GM18502 (cell line): Measurements from ENCODE around the gene STX4.
"Not testable (repeated sequence)": the region's sequence is repeated elsewhere in the genome, so short reads cannot be mapped to it uniquely, and the experiment has no call there.

Experiments
- ATAC-seq: cut with Tn5 transposase; IDR thresholded peaks from one replicate; pipeline ENCODE4 v1.9.1; 2021; ENCODE audit warnings: mild to moderate bottlenecking; ENCODE audit not compliant: unreplicated experiment, poor library complexity

Gene STX4

GRCh38 chr16:31017756-31018155 is 15.6 kb upstream of the STX4 start:
- ATAC-seq: not testable (repeated sequence)

GRCh38 chr16:31020536-31020935 is 12.8 kb upstream of the STX4 start:
- ATAC-seq: no peak

DNA sequence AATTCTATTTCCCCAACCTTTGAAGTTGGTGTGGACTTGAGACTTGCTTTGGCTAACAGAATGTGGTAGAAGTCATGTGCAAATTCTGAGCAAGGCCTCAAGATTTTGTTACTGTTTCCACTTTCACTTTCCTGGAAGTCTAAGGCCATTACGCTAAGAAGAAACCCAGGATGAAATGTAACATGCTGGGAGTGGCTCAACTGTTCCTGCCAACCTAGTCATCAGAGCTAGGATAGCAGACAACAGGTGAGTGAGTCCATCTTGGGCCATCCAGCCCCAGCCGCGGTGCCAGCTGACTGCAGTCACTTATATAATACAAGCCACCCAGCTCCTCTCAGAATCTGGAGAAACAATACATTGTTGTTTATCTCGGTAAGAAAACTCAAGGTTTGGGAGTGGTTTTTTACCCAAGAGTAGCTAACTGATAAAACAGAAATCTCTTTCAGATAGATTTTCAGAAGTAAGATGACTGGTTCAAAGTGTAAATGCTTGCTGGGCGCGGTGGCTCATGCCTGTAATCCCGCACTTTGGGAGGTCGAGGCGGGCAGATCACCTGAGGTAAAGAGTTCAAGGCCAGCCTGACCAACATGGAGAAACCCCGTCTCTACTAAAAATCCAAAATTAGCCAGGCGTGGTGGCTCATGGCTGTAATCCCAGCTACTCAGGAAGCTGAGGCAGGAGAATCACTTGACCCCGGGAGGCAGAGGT is 10.7 kb upstream of the STX4 start:
- ATAC-seq: no peak

DNA sequence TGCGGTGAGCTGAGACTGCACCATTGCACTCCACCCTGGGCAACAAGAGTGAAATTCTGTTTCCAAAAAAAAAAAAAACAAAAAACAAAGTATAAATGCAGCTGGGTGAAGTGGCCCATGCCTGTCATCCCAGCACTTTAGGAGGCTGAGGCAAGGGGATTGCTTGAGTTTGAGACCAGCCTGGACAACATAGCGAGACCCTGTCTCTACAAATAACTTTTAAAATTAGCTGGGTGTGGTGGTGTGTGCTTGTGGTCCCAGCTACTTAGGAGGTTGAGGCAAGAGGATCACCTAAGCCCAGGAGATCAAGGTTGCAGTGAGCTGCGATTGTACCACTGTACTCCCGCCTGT is 10.1 kb upstream of the STX4 start:
- ATAC-seq: no peak

GRCh38 chr16:31023627-31024226 is 9.6 kb upstream of the STX4 start:
- no peak for ATAC-seq

- no peak for ATAC-seq
Observed at GRCh38 chr16:31025339-31025738, 8.0 kb upstream of the STX4 start.

GRCh38 chr16:31029272-31029671 is 4.1 kb upstream of the STX4 start:
- no peak for ATAC-seq

DNA sequence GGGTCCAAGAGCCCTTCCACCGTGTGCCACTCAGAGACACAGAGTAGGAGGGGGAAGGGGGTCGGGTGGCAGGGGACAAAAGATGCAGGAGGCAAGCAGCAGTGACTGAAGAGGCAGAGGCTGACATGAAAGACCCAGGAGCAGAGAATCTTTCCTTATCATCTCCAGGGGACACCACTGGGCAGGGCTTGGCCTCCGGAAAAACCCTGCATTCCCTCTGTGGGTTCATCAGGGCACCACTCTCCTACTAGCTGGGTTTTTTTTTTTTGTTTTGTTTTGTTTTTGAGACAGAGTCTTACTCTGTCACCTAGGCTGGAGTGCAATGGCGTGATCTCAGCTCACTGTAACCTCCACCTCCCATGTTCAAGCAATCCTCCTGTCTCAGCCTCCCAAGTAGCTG is 2.1 kb upstream of the STX4 start:
- ATAC-seq: no peak

- ATAC-seq: peak; percentile 48
Observed at GRCh38 chr16:31033709-31034492, 543 bp downstream of the STX4 start.

DNA sequence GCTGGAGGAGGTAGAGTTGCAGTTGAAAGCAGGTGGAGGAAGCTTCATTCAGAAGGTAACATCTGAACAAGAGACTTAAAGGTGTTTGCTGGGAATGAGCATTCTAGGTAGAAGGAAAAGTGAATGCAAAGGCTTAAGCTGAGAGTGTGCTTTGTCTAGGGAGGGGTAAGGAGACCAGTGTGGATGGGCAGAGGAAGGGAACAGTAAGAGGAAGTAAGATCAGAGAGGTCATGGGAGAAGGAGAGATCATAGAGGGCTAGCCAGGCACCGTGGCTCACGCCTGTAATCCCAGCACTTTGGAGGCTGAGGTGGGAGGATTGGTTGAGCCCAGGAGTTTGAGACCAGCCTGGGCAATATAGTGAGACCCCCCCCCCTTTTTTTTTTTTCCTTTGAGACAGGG is 3.3 kb downstream of the STX4 start:
- no peak for ATAC-seq

- no peak for ATAC-seq
Observed at GRCh38 chr16:31038993-31039392, 5.6 kb downstream of the STX4 start.

DNA sequence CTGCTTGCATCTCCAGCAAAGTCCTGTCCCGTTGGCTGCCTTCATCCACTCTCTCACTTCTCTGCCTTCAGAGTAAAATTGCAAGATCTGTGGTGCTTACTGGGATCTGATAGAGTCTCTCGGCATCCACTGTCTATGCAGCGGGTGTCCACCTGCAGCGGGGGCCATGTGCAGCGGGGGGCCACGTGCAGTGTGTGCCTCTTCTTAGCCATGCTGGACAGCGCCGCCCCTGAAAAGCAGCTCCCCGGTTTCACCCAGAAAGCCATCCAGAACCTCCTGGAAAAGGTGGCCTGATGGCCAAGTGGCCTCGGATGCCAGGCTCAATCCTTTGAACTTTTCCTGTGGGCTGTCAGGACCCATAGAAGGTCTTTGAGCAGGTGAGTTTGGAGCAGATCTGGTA is 9.5 kb downstream of the STX4 start:
- no peak for ATAC-seq

- ATAC-seq: no peak
Observed at GRCh38 chr16:31043352-31043751, 10.0 kb downstream of the STX4 start.

DNA sequence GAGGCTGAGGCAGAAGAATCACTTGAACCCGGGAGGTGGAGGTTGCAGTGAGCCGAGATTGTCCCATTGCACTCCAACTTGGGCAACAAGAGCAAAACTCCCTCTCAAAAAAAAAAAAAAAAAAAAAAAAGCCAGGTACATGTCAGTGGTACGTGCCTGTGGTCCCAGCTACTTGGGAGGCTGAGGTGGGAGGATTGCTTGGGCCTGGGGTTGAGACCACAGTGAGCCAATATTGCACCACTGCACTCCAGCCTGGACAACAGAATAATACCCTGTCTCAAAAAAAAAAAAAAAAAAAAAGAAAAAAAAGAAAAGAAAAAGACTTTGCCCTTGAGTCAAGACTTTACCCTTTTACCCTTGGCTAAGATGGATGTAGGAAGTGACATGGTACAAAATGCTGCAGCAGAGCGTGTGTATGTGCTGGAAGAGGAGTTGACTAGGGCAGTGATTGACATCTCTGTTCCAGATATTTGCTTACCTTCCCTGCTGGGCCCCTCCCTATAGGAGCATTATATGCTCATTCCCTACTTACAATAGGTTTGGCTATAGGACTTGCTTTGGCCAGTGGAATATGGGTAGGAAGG is 10.6 kb downstream of the STX4 start:
- ATAC-seq: no peak

DNA sequence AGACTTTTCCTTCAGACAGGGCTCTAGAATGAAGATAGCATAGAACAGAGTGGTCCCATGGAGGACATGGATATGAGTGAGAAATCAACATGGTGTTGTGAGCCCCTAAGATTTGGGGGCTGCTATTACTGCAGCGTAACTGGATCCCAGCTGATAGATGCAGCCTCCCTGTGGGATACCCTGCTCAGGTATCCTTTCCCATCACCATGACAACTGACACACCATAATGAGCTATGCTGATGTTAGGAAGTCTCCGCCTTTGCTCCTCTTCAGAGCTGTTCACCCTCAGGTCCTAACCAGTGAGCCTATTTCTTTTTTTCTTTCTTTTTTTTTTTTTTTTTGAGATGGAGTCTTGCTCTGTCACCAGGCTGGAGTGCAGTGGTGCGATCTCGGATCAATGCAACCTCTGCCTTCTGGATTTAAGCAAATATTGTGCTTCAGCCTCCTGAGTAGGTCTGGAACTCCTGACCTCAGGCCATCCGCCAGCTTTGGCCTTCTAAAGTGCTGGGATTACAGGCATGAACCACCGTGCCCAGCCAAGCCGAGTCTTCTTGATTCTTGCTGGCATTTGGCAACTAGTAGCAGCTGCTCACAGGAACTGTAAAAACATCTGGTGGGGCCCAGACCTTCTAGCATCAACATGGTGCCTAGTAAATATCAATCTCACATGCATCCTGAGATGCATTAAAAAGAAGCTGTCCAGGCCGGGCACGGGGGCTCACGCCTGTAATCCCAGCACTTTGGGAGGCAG is 17.1 kb downstream of the STX4 start:
- no peak for ATAC-seq

DNA sequence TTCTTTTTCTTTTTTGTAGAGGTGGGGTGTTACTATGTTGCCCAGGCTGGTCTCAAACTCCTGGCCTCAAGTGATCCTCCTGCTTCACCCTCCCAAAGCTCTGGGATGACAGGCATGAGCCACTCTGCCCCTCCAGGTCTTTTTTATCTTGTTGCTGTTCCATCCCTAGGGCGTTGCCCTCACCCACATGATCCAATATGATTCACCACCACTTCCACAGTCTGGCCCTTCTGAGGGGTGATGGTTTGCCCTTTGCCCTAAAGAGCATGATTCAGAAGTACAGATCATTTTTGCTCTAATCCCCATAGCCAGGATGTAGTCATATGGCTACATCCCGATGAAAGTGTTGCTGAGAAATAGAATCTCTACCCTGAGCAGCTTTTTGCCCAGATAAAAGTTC is 18.8 kb downstream of the STX4 start:
- no peak for ATAC-seq

- ATAC-seq: no peak
Observed at GRCh38 chr16:31055613-31056012, 22.3 kb downstream of the STX4 start.

DNA sequence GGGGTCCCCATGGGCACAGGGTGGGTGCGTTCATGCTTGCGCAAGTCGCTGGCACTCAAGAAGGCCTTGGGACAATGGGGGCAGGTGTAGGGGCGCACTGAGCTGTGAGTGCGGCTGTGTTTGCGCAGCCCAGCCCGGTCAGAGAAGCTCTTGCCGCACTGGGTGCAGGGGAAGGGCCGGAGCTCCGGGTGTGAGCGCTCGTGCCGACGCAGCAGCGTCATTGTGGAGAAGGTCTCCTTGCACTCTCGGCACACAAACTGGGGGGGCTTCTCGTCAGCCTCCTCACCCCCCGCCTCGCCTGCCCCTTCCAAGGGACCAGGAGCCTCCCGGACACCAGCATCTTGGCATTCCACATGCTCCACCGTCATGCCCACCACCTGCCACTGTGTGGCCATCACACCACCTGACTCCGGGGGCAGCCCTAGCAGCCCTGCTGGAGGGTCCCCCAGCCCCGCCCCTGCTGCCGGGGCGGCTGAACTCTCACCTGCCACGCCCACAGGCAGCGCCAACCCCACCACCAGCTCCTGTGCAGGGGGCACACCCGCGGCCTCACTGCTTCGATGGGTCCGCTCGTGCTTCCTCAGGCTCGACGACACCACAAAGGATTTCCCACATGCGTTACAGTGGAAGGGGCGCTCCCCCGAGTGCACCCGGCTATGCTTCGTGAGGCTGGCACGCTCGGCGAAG is 27.9 kb downstream of the STX4 start:
- ATAC-seq: no peak

GRCh38 chr16:31061813-31062440 is 28.6 kb downstream of the STX4 start:
- ATAC-seq: no peak

- ATAC-seq: no peak
Observed at GRCh38 chr16:31063495-31063842, 30.1 kb downstream of the STX4 start.
